Cardiac muscle cell (in vitro differentiated cells and primary cell): Measurements from ENCODE around the gene KIAA1755. TPM values are rescaled to one million over a fixed set of nuclear protein-coding genes. Genes with fewer than 3 reads are reported as not detected.

ENCODE experiments used
- DNase-seq, 2 donors: peaks; one replicate each; pipeline versions ENCODE4 v3.0.0 to v3.0.0-alpha.2; 2010 to 2017; ENCODE audit warnings: low read depth in 1 of 2, low spot score in 1 of 2
- H3K27ac ChIP-seq: fragments of 200-600 bp; sonication (generic); 2 replicates; pipeline ENCODE4 v1.5.1; 2016
- H3K27me3 ChIP-seq: fragments of 200-600 bp; sonication (generic); 2 replicates; pipeline ENCODE4 v1.6.0; 2016; ENCODE audit warnings: control low read depth
- H3K36me3 ChIP-seq: fragments of 200-600 bp; sonication (generic); 2 replicates; pipeline ENCODE4 v1.5.1; 2016; ENCODE audit warnings: control low read depth
- H3K4me1 ChIP-seq: fragments of 200-600 bp; sonication (generic); 2 replicates; pipeline ENCODE4 v1.8.1; 2017; ENCODE audit warnings: low read depth, mild to moderate bottlenecking, mixed run types
- H3K4me3 ChIP-seq: fragments of 200-600 bp; sonication (generic); 2 replicates; pipeline ENCODE4 v1.5.1; 2016; ENCODE audit warnings: mild to moderate bottlenecking
- H3K9me3 ChIP-seq: fragments of 200-600 bp; sonication (generic); 2 replicates; pipeline ENCODE4 v1.5.1; 2017; ENCODE audit warnings: low read depth, mild to moderate bottlenecking, control low read depth
- polyA plus RNA-seq: library from polyadenylated mRNA; unstranded; fragments of >200 nt; fragmentation: Nextera tagmentation; extraction: Ambion mirVana; gene quantifications from 2 replicates; pipeline ENCODE4 v1.2.1, GENCODE V29; 2016
- total RNA-seq: library from RNA; depleted of rRNA; stranded (reverse); fragments of >200 nt; gene quantifications from 2 replicates; pipeline ENCODE4 v1.2.3, GENCODE V29; 2016
- TF ChIP-seq, protein P1 (sequence below): IDR thresholded peaks from 2 replicates; pipeline ENCODE4 v1.5.1; 2012; ENCODE audit warnings: low read depth, mild to moderate bottlenecking, low read length

Gene KIAA1755
- total and polyA plus RNA-seq, 2 experiments from 2014 or later: not detected

DNA sequence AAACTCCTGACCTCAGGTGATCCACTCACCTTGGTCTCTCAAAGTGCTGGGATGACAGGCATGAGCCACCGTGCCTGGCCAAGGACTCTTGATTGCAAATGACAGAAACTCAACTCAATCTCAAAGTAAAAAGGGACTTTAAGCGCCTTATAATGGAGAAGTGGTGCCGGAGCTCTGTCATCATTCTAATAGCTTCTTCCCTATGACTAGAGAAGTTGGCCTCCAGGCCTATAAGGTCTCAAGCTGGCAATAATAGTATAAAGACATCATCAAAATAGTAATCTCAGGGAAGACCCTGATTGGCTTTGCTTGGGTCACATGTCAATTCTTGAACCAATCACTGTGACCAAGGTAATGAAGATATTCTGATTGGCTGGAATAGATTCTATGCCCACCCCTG is 8.5 kb upstream of the KIAA1755 start:
- Histone ChIP-seq H3K27me3 (no peaks in the 10 kb centered on the region), H3K9me3 (no peaks in the 10 kb centered on the region), H3K27ac (no peak overlapping the region), H3K4me1 (no peaks in the 10 kb centered on the region), H3K4me3 (no peak overlapping the region), H3K36me3 (no peaks in the 10 kb centered on the region)
- no peak for DNase-seq
- TF ChIP-seq, protein P1, sequence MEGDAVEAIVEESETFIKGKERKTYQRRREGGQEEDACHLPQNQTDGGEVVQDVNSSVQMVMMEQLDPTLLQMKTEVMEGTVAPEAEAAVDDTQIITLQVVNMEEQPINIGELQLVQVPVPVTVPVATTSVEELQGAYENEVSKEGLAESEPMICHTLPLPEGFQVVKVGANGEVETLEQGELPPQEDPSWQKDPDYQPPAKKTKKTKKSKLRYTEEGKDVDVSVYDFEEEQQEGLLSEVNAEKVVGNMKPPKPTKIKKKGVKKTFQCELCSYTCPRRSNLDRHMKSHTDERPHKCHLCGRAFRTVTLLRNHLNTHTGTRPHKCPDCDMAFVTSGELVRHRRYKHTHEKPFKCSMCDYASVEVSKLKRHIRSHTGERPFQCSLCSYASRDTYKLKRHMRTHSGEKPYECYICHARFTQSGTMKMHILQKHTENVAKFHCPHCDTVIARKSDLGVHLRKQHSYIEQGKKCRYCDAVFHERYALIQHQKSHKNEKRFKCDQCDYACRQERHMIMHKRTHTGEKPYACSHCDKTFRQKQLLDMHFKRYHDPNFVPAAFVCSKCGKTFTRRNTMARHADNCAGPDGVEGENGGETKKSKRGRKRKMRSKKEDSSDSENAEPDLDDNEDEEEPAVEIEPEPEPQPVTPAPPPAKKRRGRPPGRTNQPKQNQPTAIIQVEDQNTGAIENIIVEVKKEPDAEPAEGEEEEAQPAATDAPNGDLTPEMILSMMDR: no peak

DNA sequence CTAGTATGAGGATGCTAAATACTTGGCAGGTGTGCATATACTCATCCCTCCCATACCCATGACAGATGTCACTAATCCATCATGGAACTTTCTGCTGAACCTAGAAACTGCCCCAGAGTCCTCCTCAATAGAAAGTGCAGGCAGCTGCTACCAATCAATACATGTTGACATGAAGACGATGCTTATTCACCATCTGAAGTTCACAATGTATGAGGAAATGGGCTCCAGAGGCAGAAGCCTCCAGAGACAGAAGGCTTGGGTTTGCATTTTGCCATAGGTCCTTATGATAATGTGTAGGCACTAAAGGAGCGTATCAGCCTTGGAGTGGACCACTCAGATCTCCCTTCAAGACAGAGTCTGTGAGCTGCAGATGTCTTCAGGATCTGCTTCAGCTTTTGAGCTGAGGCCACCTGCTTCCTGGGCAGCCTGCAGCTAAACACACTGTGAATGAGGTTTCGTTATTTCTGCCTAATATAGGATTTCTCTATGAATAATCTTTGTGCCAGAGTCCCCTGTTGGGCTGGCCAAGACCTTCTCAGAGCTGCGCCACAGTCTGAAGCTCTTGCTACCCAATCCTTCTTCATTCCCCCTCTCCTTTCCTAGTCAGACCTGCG is 7.5 kb upstream of the KIAA1755 start:
- TF ChIP-seq, protein P1: no peak
- Histone ChIP-seq H3K9me3 (no peaks in the 10 kb centered on the region), H3K27me3 (no peaks in the 10 kb centered on the region), H3K27ac (no peak overlapping the region), H3K4me1 (no peaks in the 10 kb centered on the region), H3K36me3 (no peaks in the 10 kb centered on the region), H3K4me3 (no peak overlapping the region)
- no peak for DNase-seq

DNA sequence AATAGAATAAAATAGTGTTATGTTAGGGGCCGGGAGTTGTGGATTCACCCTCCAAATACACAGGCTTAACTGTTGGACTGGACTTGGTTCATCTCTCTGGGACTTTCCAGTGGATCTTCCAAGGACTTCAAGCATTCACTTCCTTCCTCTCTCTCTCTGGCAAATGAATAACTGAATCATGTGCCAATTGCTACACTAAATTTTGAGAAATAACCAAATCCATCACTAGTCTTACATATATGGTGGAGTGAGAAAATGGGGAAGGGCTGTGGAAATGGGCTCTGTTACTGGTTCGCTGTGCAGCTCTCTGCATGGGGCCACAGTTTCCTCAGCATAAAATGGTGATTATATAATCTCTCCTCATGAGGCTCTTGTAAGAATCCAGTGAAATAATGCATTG is 6.8 kb upstream of the KIAA1755 start:
- H3K9me3 ChIP-seq: no peaks in the 10 kb centered on the region
- H3K27me3 ChIP-seq: peaks cover 3% of the 10 kb centered on the region
- H3K36me3 ChIP-seq: no peaks in the 10 kb centered on the region
- no peaks in the 10 kb centered on the region for H3K4me1 ChIP-seq
- no peak for DNase-seq
- H3K4me3 ChIP-seq: no peak overlapping the region
- TF ChIP-seq, protein P1: no peak
- no peak overlapping the region for H3K27ac ChIP-seq

DNA sequence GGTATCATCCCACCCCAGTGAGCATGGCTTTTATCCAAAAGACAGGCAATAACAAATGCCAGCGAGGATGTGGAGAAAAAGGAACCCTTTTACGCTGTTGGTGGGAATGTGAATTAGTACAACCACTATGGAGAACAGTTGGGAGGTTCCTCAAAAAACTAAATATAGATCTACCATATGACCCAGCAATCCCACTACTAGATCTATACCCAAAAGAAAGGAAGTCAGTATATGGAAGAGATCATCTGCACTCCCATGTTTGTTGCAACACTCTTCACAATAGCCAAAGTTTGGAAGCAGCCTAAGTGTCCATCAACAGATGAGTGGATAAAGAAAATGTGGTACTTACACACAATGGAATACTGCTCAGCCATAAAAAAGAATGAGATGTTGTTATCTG is 5.9 kb upstream of the KIAA1755 start:
- peaks cover 11% of the 10 kb centered on the region for H3K27me3 ChIP-seq
- no peaks in the 10 kb centered on the region for H3K36me3 ChIP-seq
- H3K27ac ChIP-seq: no peak overlapping the region
- H3K4me1 ChIP-seq: no peaks in the 10 kb centered on the region
- H3K9me3 ChIP-seq: no peaks in the 10 kb centered on the region
- no peak for DNase-seq
- TF ChIP-seq, protein P1: no peak
- no peak overlapping the region for H3K4me3 ChIP-seq

DNA sequence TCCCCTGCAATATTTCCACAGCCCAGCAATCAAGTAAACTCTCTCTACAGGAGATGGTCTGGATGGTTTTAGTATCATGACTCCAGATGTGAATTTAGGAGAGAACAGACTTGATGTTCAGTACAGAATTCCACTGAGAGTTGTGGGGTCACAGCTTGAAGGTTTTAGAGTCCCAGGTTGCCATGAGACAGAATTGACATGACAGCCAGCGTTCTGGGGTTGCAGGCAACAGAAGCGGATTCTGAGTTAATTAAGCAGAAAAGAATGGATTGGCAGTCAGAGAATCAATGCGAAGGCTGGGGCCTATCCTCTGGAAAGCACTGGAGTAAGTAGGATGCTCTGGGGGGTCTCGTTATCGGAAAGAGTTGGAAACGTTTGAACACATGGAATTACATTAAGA is 2.4 kb upstream of the KIAA1755 start:
- TF ChIP-seq, protein P1: no peak
- Histone ChIP-seq H3K4me3 (no peak overlapping the region), H3K27ac (no peak overlapping the region), H3K27me3 (peaks cover 35% of the 10 kb centered on the region), H3K9me3 (no peaks in the 10 kb centered on the region), H3K36me3 (no peaks in the 10 kb centered on the region), H3K4me1 (no peaks in the 10 kb centered on the region)
- DNase-seq: no peak

DNA sequence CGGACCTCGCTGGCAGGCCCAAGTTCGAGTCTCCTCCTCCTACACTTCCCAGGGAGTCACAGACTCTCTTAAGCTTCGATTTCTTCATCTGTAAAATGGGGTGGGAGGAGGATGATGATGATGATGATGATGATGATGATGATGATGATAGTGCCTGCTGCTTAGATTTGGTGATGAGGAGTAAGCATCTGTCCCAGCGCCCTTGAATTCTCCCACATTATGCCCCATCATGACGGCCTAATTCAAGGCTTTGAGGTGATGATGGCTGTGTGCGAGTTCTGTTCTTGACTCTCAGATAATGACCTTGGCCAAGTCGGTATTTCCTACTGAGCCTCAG is 487 bp upstream of the KIAA1755 start:
- no peaks in the 10 kb centered on the region for H3K36me3 ChIP-seq
- H3K4me3 ChIP-seq: no peak overlapping the region
- TF ChIP-seq, protein P1: no peak
- H3K27ac ChIP-seq: no peak overlapping the region
- peaks cover 35% of the 10 kb centered on the region for H3K27me3 ChIP-seq
- H3K4me1 ChIP-seq: no peaks in the 10 kb centered on the region
- DNase-seq: no peak
- no peaks in the 10 kb centered on the region for H3K9me3 ChIP-seq
